Suprapubic skin (tissue), 4 donors: Measurements from ENCODE around the gene DYNLT2B. TPM values are rescaled to one million over a fixed set of nuclear protein-coding genes. Genes with fewer than 3 reads are reported as not detected.
"Not testable (repeated sequence)": the region's sequence is repeated elsewhere in the genome, so short reads cannot be mapped to it uniquely, and the experiment has no call there.

ENCODE experiments used
- DNase-seq, 2 donors: peaks; one replicate each; pipeline ENCODE4 v3.0.0-alpha.2; 2019; ENCODE audit warnings: low spot score in 2 of 2
- H3K27ac ChIP-seq: fragments of 200-600 bp; sonication (generic); one replicate; pipeline ENCODE4 v1.5.1; 2019
- H3K27me3 ChIP-seq: fragments of 200-600 bp; sonication (generic); one replicate; pipeline ENCODE4 v1.5.1; 2019
- H3K36me3 ChIP-seq: fragments of 200-600 bp; sonication (generic); one replicate; pipeline ENCODE4 v1.5.1; 2019
- H3K4me1 ChIP-seq: fragments of 200-600 bp; sonication (generic); one replicate; pipeline ENCODE4 v1.5.1; 2019
- H3K4me3 ChIP-seq: fragments of 200-600 bp; sonication (generic); one replicate; pipeline ENCODE4 v1.5.1; 2019; ENCODE audit warnings: mild to moderate bottlenecking
- H3K9me3 ChIP-seq: fragments of 200-600 bp; sonication (generic); one replicate; pipeline ENCODE4 v1.5.1; 2019
- EP300 ChIP-seq: sonication (generic); formaldehyde crosslinking; IDR thresholded peaks from one replicate; pipeline ENCODE4 v1.6.1; 2017; ENCODE audit warnings: antibody characterized with exemption
- POLR2A ChIP-seq, 2 donors: fragments of 450-650 bp; IDR thresholded peaks; one replicate each; pipeline ENCODE4 v1.6.1; 2017; ENCODE audit warnings: antibody characterized with exemption in 2 of 2, mild to moderate bottlenecking in 2 of 2, moderate library complexity in 2 of 2
- POLR2AphosphoS5 ChIP-seq, 3 donors: sonication (generic); formaldehyde crosslinking; IDR thresholded peaks; one replicate each; pipeline ENCODE4 v1.6.1; 2017; ENCODE audit warnings: antibody characterized with exemption in 3 of 3
- WGBS: methylation state at CpG from one replicate; pipeline ENCODE4 v1.1.5; 2018; 5-methylcytosine and 5-hydroxymethylcytosine counted together
- total RNA-seq, 4 donors: library from RNA; depleted of rRNA; stranded (reverse); fragments of >200 nt; gene quantifications; one replicate each; pipeline ENCODE4 v1.1.0, GENCODE V29; 2016
- TF ChIP-seq, protein P1 (sequence below), 2 donors: fragments of 200-600 bp in 1 of 2; fragments of 450-650 bp in 1 of 2; sonication (generic) in 1 of 2; IDR thresholded peaks; one replicate each; pipeline ENCODE4 v1.5.1; 2016 to 2019; ENCODE audit warnings: antibody characterized with exemption in 2 of 2, mild to moderate bottlenecking in 1 of 2, moderate library complexity in 1 of 2

The DYNLT2B gene
- total RNA-seq, 4 donors from 2014 or later: 5.3 to 13.1 (median 10.6) TPM

GRCh38 chr3:196348698-196349097 is 30.7 kb upstream of the DYNLT2B start:
- H3K4me1 ChIP-seq: no peaks in the 10 kb centered on the region
- TF ChIP-seq, protein P1, sequence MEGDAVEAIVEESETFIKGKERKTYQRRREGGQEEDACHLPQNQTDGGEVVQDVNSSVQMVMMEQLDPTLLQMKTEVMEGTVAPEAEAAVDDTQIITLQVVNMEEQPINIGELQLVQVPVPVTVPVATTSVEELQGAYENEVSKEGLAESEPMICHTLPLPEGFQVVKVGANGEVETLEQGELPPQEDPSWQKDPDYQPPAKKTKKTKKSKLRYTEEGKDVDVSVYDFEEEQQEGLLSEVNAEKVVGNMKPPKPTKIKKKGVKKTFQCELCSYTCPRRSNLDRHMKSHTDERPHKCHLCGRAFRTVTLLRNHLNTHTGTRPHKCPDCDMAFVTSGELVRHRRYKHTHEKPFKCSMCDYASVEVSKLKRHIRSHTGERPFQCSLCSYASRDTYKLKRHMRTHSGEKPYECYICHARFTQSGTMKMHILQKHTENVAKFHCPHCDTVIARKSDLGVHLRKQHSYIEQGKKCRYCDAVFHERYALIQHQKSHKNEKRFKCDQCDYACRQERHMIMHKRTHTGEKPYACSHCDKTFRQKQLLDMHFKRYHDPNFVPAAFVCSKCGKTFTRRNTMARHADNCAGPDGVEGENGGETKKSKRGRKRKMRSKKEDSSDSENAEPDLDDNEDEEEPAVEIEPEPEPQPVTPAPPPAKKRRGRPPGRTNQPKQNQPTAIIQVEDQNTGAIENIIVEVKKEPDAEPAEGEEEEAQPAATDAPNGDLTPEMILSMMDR (IDR thresholded peaks at IDR 0.05): no peak
- TF ChIP-seq POLR2AphosphoS5 (IDR thresholded peaks at IDR 0.05) (no peak), POLR2A (IDR thresholded peaks at IDR 0.05) (no peak), EP300 (no peak)
- no peaks in the 10 kb centered on the region for H3K9me3 ChIP-seq
- H3K36me3 ChIP-seq: peaks cover 10% of the 10 kb centered on the region
- H3K27me3 ChIP-seq: no peaks in the 10 kb centered on the region
- H3K4me3 ChIP-seq: no peak overlapping the region
- WGBS: 91% methylated on average over 3 of the region's 3 CpGs
- H3K27ac ChIP-seq: no peak overlapping the region
- DNase-seq: no peak

GRCh38 chr3:196344663-196345062 is 26.6 kb upstream of the DYNLT2B start:
- Histone ChIP-seq H3K4me3 (no peak overlapping the region), H3K27ac (no peak overlapping the region), H3K4me1 (no peaks in the 10 kb centered on the region), H3K27me3 (no peaks in the 10 kb centered on the region), H3K36me3 (peaks cover 10% of the 10 kb centered on the region), H3K9me3 (no peaks in the 10 kb centered on the region)
- TF ChIP-seq EP300 (no peak), POLR2A (IDR thresholded peaks at IDR 0.05) (no peak), POLR2AphosphoS5 (IDR thresholded peaks at IDR 0.05) (no peak)
- TF ChIP-seq, protein P1 (IDR thresholded peaks at IDR 0.05): no peak
- DNase-seq: no peak
- 70% methylated on average over 4 of the region's 4 CpGs for WGBS

- not testable (repeated sequence) for H3K27ac ChIP-seq, DNase-seq, H3K27me3 ChIP-seq, H3K4me3 ChIP-seq, H3K4me1 ChIP-seq, H3K9me3 ChIP-seq, H3K36me3 ChIP-seq
- 94% methylated on average over 12 of the region's 14 CpGs for WGBS
Measured at GRCh38 chr3:196343917-196344316, 25.9 kb upstream of the DYNLT2B start.

DNA sequence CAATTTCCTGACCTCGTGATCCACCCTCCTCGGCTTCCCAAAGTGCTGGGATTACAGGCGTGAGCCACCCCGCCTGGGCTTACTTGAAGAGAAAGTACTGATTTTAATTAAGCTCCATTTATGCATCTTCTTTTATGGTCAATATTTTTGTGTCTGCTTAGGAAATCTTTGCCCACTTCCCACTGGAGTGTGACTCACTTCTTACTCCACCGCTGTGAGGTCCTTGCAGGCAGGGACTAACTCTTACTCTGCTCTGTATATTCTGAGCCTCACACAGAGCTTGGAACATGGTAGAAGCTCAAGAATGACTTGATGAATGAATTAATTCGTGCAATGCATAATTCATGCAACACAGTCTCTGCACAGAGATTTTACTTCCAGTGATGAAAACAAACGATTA is 23.1 kb upstream of the DYNLT2B start:
- Histone ChIP-seq H3K27me3 (no peaks in the 10 kb centered on the region), H3K27ac (no peak overlapping the region), H3K9me3 (no peaks in the 10 kb centered on the region), H3K4me1 (no peaks in the 10 kb centered on the region), H3K36me3 (no peaks in the 10 kb centered on the region), H3K4me3 (no peak overlapping the region)
- DNase-seq: no peak
- WGBS: 80% methylated on average over 7 of the region's 7 CpGs
- TF ChIP-seq, protein P1 (IDR thresholded peaks at IDR 0.05): no peak
- no peak for TF ChIP-seq EP300
- no peak for TF ChIP-seq POLR2AphosphoS5 (IDR thresholded peaks at IDR 0.05)
- TF ChIP-seq POLR2A (IDR thresholded peaks at IDR 0.05): no peak

GRCh38 chr3:196340466-196340865 is 22.4 kb upstream of the DYNLT2B start:
- H3K4me1 ChIP-seq: no peaks in the 10 kb centered on the region
- H3K4me3 ChIP-seq: no peak overlapping the region
- no peak for TF ChIP-seq POLR2AphosphoS5 (IDR thresholded peaks at IDR 0.05)
- no peak for TF ChIP-seq POLR2A (IDR thresholded peaks at IDR 0.05)
- TF ChIP-seq, protein P1 (IDR thresholded peaks at IDR 0.05): no peak
- no peak for TF ChIP-seq EP300
- H3K36me3 ChIP-seq: no peaks in the 10 kb centered on the region
- no peak overlapping the region for H3K27ac ChIP-seq
- H3K9me3 ChIP-seq: no peaks in the 10 kb centered on the region
- DNase-seq: no peak
- WGBS: 55% methylated on average over 2 of the region's 2 CpGs
- peaks cover 1% of the 10 kb centered on the region for H3K27me3 ChIP-seq
